PFSK-1 (cell line): ENCODE measurements around the gene FETUB.

Experiments used
- FOXP2 ChIP-seq: optimal IDR thresholded peaks from 2 replicates; pipeline ENCODE3; 2011; ENCODE audit warnings: borderline replicate concordance, control low read depth, inconsistent platforms; ENCODE audit not compliant: insufficient read depth; ENCODE audit errors: extremely low read length, extremely low read depth
- POLR2AphosphoS5 ChIP-seq: IDR thresholded peaks from 2 replicates; pipeline ENCODE4 v1.6.1; 2012; ENCODE audit warnings: low read depth, mild to moderate bottlenecking, control low read depth, low read length, moderate library complexity
- SIN3A ChIP-seq: IDR thresholded peaks from 2 replicates; pipeline ENCODE4 v1.6.1; 2012; ENCODE audit warnings: mild to moderate bottlenecking, low read length, moderate library complexity, borderline replicate concordance; ENCODE audit not compliant: insufficient read depth
- TAF1 ChIP-seq: IDR thresholded peaks from 2 replicates; pipeline ENCODE4 v1.6.1; 2012; ENCODE audit warnings: low read length, control low read depth, borderline replicate concordance; ENCODE audit not compliant: insufficient read depth
- TF ChIP-seq, protein P1 (sequence below), 2 experiments: IDR thresholded peaks; 2 replicates each; pipeline versions ENCODE4 v1.6.1 to v1.8.0; 2011 to 2012; ENCODE audit warnings: low read depth in 2 of 2, low read length in 2 of 2, control low read depth in 1 of 2, inconsistent platforms in 1 of 2, mild to moderate bottlenecking in 1 of 2, moderate library complexity in 1 of 2; ENCODE audit not compliant: insufficient read depth in 1 of 2

Gene FETUB

GRCh38 chr3:186633481-186633880, 6.7 kb upstream of the FETUB start:
- TF ChIP-seq, protein P1, sequence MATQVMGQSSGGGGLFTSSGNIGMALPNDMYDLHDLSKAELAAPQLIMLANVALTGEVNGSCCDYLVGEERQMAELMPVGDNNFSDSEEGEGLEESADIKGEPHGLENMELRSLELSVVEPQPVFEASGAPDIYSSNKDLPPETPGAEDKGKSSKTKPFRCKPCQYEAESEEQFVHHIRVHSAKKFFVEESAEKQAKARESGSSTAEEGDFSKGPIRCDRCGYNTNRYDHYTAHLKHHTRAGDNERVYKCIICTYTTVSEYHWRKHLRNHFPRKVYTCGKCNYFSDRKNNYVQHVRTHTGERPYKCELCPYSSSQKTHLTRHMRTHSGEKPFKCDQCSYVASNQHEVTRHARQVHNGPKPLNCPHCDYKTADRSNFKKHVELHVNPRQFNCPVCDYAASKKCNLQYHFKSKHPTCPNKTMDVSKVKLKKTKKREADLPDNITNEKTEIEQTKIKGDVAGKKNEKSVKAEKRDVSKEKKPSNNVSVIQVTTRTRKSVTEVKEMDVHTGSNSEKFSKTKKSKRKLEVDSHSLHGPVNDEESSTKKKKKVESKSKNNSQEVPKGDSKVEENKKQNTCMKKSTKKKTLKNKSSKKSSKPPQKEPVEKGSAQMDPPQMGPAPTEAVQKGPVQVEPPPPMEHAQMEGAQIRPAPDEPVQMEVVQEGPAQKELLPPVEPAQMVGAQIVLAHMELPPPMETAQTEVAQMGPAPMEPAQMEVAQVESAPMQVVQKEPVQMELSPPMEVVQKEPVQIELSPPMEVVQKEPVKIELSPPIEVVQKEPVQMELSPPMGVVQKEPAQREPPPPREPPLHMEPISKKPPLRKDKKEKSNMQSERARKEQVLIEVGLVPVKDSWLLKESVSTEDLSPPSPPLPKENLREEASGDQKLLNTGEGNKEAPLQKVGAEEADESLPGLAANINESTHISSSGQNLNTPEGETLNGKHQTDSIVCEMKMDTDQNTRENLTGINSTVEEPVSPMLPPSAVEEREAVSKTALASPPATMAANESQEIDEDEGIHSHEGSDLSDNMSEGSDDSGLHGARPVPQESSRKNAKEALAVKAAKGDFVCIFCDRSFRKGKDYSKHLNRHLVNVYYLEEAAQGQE (IDR thresholded peaks at IDR 0.05; ENCODE audit: insufficient read depth in 1 of 2, low read depth in 2 of 2, low read length in 2 of 2): no peak
- no peak for TF ChIP-seq FOXP2
- TF ChIP-seq SIN3A: no peak
- TF ChIP-seq POLR2AphosphoS5: no peak
- no peak for TF ChIP-seq TAF1

DNA sequence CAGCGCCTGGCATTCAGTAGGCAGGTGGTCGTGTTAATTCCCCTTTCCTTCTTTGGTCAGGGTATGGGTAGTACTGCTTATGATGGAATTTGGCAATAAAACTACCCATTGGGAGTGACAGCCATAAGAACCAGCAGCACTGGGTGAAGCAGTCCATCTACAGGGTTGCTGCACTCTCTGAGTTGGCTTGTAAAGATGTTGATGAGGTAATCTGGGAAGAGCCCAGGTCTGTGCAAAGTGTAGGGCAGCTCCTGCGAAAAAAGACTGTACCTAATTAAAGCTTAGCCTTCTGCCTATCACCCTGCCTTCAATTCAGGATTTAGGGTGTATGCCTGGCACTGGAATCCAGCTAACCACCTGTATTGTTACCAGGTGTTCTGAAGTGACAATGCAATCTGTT, 4.7 kb upstream of the FETUB start:
- TF ChIP-seq TAF1 (no peak), FOXP2 (no peak), SIN3A (no peak), POLR2AphosphoS5 (no peak)
- TF ChIP-seq, protein P1 (IDR thresholded peaks at IDR 0.05; ENCODE audit: insufficient read depth in 1 of 2, low read depth in 2 of 2, low read length in 2 of 2): no peak

DNA sequence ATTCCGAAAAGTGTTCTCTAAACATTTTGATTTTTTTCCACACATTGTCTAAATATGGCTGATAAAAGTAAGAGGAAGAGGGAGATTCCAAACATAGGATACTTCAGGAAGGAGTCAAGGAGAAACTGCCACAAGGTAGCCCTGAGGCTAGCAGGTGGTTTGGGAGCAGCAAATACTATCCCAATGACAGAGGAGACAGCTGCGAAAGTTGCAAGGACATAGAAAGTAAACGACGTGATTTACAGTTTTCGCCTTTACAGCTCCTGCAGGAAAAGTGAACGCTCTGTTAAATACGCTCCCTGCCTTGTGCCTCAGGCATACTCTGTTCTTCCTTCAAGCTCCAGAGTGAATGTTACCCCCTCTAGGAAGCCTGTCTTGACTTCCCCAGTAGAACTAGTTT, 3.7 kb upstream of the FETUB start:
- TF ChIP-seq FOXP2 (no peak), SIN3A (no peak), TAF1 (no peak), POLR2AphosphoS5 (no peak)
- TF ChIP-seq, protein P1 (IDR thresholded peaks at IDR 0.05; ENCODE audit: insufficient read depth in 1 of 2, low read depth in 2 of 2, low read length in 2 of 2): no peak

GRCh38 chr3:186637686-186638085, 2.5 kb upstream of the FETUB start:
- no peak for TF ChIP-seq FOXP2
- TF ChIP-seq, protein P1 (IDR thresholded peaks at IDR 0.05; ENCODE audit: insufficient read depth in 1 of 2, low read depth in 2 of 2, low read length in 2 of 2): no peak
- no peak for TF ChIP-seq TAF1
- no peak for TF ChIP-seq SIN3A
- TF ChIP-seq POLR2AphosphoS5: no peak

DNA sequence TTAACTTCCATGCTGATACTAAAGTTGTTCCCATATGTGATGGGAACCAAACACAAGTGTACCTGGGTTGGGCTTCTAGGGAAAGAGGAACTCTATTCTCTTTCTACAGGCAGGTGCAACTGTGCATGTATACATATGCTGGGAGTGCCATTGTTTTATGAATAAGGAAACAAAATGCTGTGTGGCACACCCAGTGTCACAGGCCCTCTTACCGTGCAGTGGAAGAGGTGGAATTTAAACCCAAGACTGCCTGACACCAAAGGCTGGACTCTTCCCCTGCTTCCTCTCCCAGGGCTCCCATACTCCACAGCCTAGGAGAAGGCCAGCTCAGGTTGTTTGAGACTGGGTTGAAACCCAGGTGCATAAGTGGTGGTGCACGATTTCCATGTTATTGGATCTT, 1.9 kb upstream of the FETUB start:
- TF ChIP-seq POLR2AphosphoS5: no peak
- no peak for TF ChIP-seq TAF1
- TF ChIP-seq FOXP2: no peak
- TF ChIP-seq SIN3A: no peak
- TF ChIP-seq, protein P1 (IDR thresholded peaks at IDR 0.05; ENCODE audit: insufficient read depth in 1 of 2, low read depth in 2 of 2, low read length in 2 of 2): no peak
